SHP77 treated with DMSO at 0.1 percent for 48 hours (cell line): ENCODE results near the gene ERVW-1.
A peak's percentile ranks its signal among the peaks of the same experiment; 100 is the strongest.

Experiments used
- DNase-seq: peaks from one replicate; lab custom pipeline; 2025; lab: John Stamatoyannopoulos, UW

ERVW-1 gene

DNA sequence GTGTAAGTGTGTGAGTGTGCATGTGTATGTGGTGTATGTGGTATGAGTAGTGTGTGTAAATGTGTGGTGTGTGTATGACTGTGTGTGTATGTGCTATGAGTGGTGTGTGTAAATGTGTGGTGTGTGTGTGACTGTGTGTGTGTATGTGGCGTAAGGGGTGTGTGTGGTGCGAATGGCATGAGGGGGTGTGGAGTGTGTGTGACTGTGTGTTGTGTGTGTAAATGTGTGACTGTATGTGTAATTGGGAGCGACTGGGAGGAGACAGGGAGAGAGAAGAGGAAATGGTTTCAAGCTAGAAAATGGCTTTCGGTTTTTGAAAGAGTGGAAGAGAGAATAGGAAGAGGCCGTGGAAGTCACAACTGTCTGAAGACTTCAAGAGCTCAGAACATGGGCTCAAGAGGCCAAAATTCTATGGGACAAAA, 54.0 kb downstream of the ERVW-1 start:
- no peak for DNase-seq

GRCh38 chr7:92422926-92423325, 54.8 kb downstream of the ERVW-1 start:
- DNase-seq: no peak

GRCh38 chr7:92421676-92422435, 55.9 kb downstream of the ERVW-1 start:
- peak; percentile 85 for DNase-seq
